Measurements from ENCODE around the gene HSD17B2.

The HSD17B2 gene

DNA sequence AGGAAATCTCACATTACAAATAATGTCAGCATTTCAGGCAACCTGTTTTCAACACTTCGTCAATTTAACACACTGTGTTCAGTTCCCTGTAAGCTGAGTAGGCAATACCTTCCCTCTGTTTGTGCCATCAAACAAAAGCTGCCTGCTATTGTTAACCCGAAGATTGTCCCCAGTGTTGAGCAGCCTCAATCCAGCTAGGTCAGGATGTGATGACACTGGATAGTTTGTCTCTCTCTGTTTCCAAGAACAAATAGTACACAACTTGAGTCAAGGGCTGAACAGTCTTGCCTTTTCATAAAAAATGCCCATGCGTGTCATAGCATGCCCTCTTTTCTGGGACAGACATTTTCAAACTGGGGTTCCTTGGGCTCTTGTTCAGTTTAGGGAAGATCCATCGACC, 36.4 kb downstream of the HSD17B2 start:
- TF ChIP-seq CEBPB (IDR thresholded peaks at IDR 0.05), result no peak
- no peak for TF ChIP-seq EGR1 (IDR thresholded peaks at IDR 0.05)
- no peak for TF ChIP-seq ZBTB7A (IDR thresholded peaks at IDR 0.05; ENCODE audit: low read depth)
- TF ChIP-seq REST (IDR thresholded peaks at IDR 0.05; ENCODE audit: low read depth), result no peak

GRCh38 chr16:82072313-82072712, 37.3 kb downstream of the HSD17B2 start:
- no peak for TF ChIP-seq ZBTB7A (IDR thresholded peaks at IDR 0.05; ENCODE audit: low read depth)
- TF ChIP-seq TAF1 (IDR thresholded peaks at IDR 0.05; ENCODE audit: low read depth), result no peak
- TF ChIP-seq EP300 (IDR thresholded peaks at IDR 0.05; ENCODE audit: borderline replicate concordance), result no peak
- TF ChIP-seq CEBPB (IDR thresholded peaks at IDR 0.05), result no peak
- no peak for TF ChIP-seq TCF12 (IDR thresholded peaks at IDR 0.05; ENCODE audit: low read depth)
- no peak for TF ChIP-seq FOXM1 (IDR thresholded peaks at IDR 0.05; ENCODE audit: borderline replicate concordance, low read depth)
- no peak for TF ChIP-seq YY1 (IDR thresholded peaks at IDR 0.05; ENCODE audit: low read depth)
- TF ChIP-seq EGR1 (IDR thresholded peaks at IDR 0.05), result no peak
- TF ChIP-seq USF1 (IDR thresholded peaks at IDR 0.05), result no peak
- TF ChIP-seq CREB1 (IDR thresholded peaks at IDR 0.05; ENCODE audit: low read depth), result no peak
- TF ChIP-seq REST (IDR thresholded peaks at IDR 0.05; ENCODE audit: low read depth), result no peak
- TF ChIP-seq RAD21 (IDR thresholded peaks at IDR 0.05; ENCODE audit: low read depth), result no peak

DNA sequence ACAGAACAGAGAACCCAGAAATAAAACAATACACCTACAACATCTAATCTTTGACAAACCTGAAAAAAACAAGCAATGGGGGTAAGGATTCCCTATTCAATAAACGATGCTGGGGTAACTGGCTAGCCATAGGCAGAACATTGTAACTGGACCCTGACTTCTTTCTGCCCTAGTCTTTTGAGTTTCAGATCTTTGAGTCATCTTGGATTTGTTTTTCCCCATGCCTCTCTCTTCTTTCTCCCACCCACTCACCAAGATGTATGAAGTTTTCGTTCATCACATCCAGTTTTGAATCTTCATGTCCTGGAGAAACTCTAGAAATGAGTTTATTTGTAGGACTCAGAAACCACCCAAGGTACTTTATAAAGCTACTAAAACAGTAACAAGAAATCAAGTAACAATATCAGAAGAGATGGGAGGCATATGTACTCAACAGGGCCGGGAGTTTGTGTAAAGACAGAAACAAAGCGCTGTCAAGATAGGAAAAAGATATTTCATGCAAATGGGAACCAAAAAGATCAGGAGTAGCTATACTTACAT, 39.0 kb downstream of the HSD17B2 start:
- TF ChIP-seq YY1 (IDR thresholded peaks at IDR 0.05; ENCODE audit: low read depth) (no peak), NFIC (IDR thresholded peaks at IDR 0.05) (no peak), REST (IDR thresholded peaks at IDR 0.05; ENCODE audit: low read depth) (no peak), ZBTB7A (IDR thresholded peaks at IDR 0.05; ENCODE audit: low read depth) (no peak), CREB1 (IDR thresholded peaks at IDR 0.05; ENCODE audit: low read depth) (no peak), TEAD4 (IDR thresholded peaks at IDR 0.05) (no peak), EP300 (IDR thresholded peaks at IDR 0.05; ENCODE audit: borderline replicate concordance) (no peak), MAX (IDR thresholded peaks at IDR 0.05) (no peak), TAF1 (IDR thresholded peaks at IDR 0.05; ENCODE audit: low read depth) (no peak), TCF12 (IDR thresholded peaks at IDR 0.05; ENCODE audit: low read depth) (no peak), FOXM1 (IDR thresholded peaks at IDR 0.05; ENCODE audit: borderline replicate concordance, low read depth) (no peak)

- TF ChIP-seq CEBPB (IDR thresholded peaks at IDR 0.05) (no peak), CREB1 (IDR thresholded peaks at IDR 0.05; ENCODE audit: low read depth) (no peak), EGR1 (IDR thresholded peaks at IDR 0.05) (no peak), TAF1 (IDR thresholded peaks at IDR 0.05; ENCODE audit: low read depth) (no peak), TEAD4 (IDR thresholded peaks at IDR 0.05) (no peak), MAX (IDR thresholded peaks at IDR 0.05) (no peak), RAD21 (IDR thresholded peaks at IDR 0.05; ENCODE audit: low read depth) (no peak), YY1 (IDR thresholded peaks at IDR 0.05; ENCODE audit: low read depth) (no peak), REST (IDR thresholded peaks at IDR 0.05; ENCODE audit: low read depth) (no peak), FOXM1 (IDR thresholded peaks at IDR 0.05; ENCODE audit: borderline replicate concordance, low read depth) (no peak), TCF12 (IDR thresholded peaks at IDR 0.05; ENCODE audit: low read depth) (no peak), ZBTB7A (IDR thresholded peaks at IDR 0.05; ENCODE audit: low read depth) (no peak), EP300 (IDR thresholded peaks at IDR 0.05; ENCODE audit: borderline replicate concordance) (no peak), NFIC (IDR thresholded peaks at IDR 0.05) (no peak), USF1 (IDR thresholded peaks at IDR 0.05) (no peak)
These were observed 43.1 kb downstream of the HSD17B2 start for GRCh38 chr16:82078125-82078524.
